HepG2 (cell line): ENCODE measurements around the gene SLIT3. TPM values are rescaled to one million over a fixed set of nuclear protein-coding genes. Genes with fewer than 3 reads are reported as not detected.
A peak's percentile ranks its signal among the peaks of the same experiment; 100 is the strongest.

Experiments used
- ATAC-seq: fragments of 200-7000 bp; cut with Tn5 transposase; 3 replicates; pipeline ENCODE4 v1.9.1; 2020; ENCODE audit warnings: mild to moderate bottlenecking, moderate library complexity
- BruUV-seq: library from RNA; stranded (reverse); fragments of 400-500 nt; replicated peaks from 2 replicates; lab custom pipeline; 2021; lab: Mats Ljungman, UMichigan
- CTCF ChIA-PET: fragments of 300-600 bp; formaldehyde crosslinking; extraction: SDS; loops from one replicate; lab custom pipeline; 2021; ENCODE audit warnings: low total read pairs, inconsistent platforms, low intra/inter-chr PET ratio; lab: Yijun Ruan, JAX
- POLR2A ChIA-PET: fragments of 350-600 bp; sonication (Branson Sonifier 250); formaldehyde crosslinking; loops from one replicate; lab custom pipeline; 2020; ENCODE audit warnings: antibody characterized with exemption, inconsistent platforms; lab: Yijun Ruan, JAX
- DNase-seq: peaks from one replicate; pipeline ENCODE4 v3.0.0-alpha.2; 2015; ENCODE audit warnings: low spot score
- FAIRE-seq: peaks from 3 replicates; lab custom pipeline; 2011; peaks lifted over from hg19 to GRCh38; lab: Jason Lieb, UNC
- H2AFZ ChIP-seq: one replicate; pipeline ENCODE4 v1.6.1; 2011; ENCODE audit warnings: low read length, inconsistent platforms
- H3K27ac ChIP-seq: fragments of 300-600 bp; 3 replicates; pipeline ENCODE4 v1.8.0; 2011; ENCODE audit warnings: mixed run types, mild to moderate bottlenecking, mixed read lengths, low read length, inconsistent platforms; ENCODE audit not compliant: insufficient read depth; ENCODE audit errors: extremely low read length
- H3K27me3 ChIP-seq, 2 experiments: fragments of 200-600 bp in 1 of 2; 2 replicates in 1 of 2; 3 replicates in 1 of 2; pipeline versions ENCODE4 v1.6.0 to v1.8.0; 2011; ENCODE audit warnings: low read length in 2 of 2, mild to moderate bottlenecking in 2 of 2, moderate library complexity in 2 of 2, inconsistent platforms in 1 of 2; ENCODE audit not compliant: insufficient read depth in 2 of 2, control insufficient read depth in 1 of 2
- H3K36me3 ChIP-seq, 2 experiments: fragments of 200-600 bp in 1 of 2; replicated peaks in 1 of 2; 2 replicates in 1 of 2; 3 replicates in 1 of 2; pipeline versions ENCODE4 v1.5.1 to v1.8.0; 2011; ENCODE audit warnings: low read length in 2 of 2, inconsistent platforms in 1 of 2; ENCODE audit not compliant: insufficient read depth in 2 of 2, control insufficient read depth in 1 of 2
- H3K4me1 ChIP-seq: 2 replicates; pipeline ENCODE4 v1.5.1; 2012; ENCODE audit warnings: low read length, inconsistent platforms; ENCODE audit not compliant: insufficient read depth
- H3K4me2 ChIP-seq: 2 replicates; pipeline ENCODE4 v1.6.0; 2011; ENCODE audit warnings: low read depth, low read length, inconsistent platforms
- H3K4me3 ChIP-seq, 3 experiments: fragments of 200-600 bp in 1 of 3; sonication (generic), shearing (Covaris generic) in 1 of 3; replicated peaks in 1 of 3; 2 replicates each; pipeline ENCODE4 v1.5.1; 2011 to 2016; ENCODE audit warnings: low read length in 3 of 3, inconsistent platforms in 2 of 3, low read depth in 2 of 3, mild to moderate bottlenecking in 2 of 3, control low read depth in 1 of 3, mixed read lengths in 1 of 3; ENCODE audit not compliant: insufficient read depth in 1 of 3
- H3K79me2 ChIP-seq: one replicate; pipeline ENCODE4 v1.6.1; 2011; ENCODE audit warnings: low read length, inconsistent platforms; ENCODE audit not compliant: insufficient read depth
- H3K9ac ChIP-seq: 2 replicates; pipeline ENCODE4 v1.6.0; 2011; ENCODE audit warnings: mild to moderate bottlenecking, low read depth, low read length, inconsistent platforms; ENCODE audit not compliant: insufficient read depth
- H3K9me3 ChIP-seq: 2 replicates; pipeline ENCODE4 v1.5.1; 2012; ENCODE audit warnings: mild to moderate bottlenecking, low read length
- H4K20me1 ChIP-seq: 2 replicates; pipeline ENCODE4 v1.6.0; 2011; ENCODE audit warnings: inconsistent platforms, mild to moderate bottlenecking, low read length, moderate library complexity; ENCODE audit not compliant: insufficient read depth
- BCL6 ChIP-seq: IDR thresholded peaks from 2 replicates; pipeline ENCODE4 v1.6.1; 2016; ENCODE audit warnings: missing genetic modification reagents, missing compliant biosample characterization
- E2F2 ChIP-seq: sonication (generic); formaldehyde crosslinking; IDR thresholded peaks from 2 replicates; pipeline ENCODE4 v1.4.0; 2020; ENCODE audit warnings: missing genetic modification reagents, borderline replicate concordance
- HNF4A ChIP-seq: sonication (generic); formaldehyde crosslinking; IDR thresholded peaks from 2 replicates; pipeline ENCODE4 v1.4.0; 2020; ENCODE audit warnings: missing genetic modification reagents
- HNF4G ChIP-seq, 2 experiments: sonication (generic) in 1 of 2; formaldehyde crosslinking in 1 of 2; IDR thresholded peaks; 2 replicates each; pipeline versions ENCODE4 v1.4.0 to v1.6.1; 2011 to 2020; ENCODE audit warnings: borderline replicate concordance in 2 of 2, low read depth in 2 of 2, mild to moderate bottlenecking in 2 of 2, low read length in 1 of 2, missing genetic modification reagents in 1 of 2, moderate library complexity in 1 of 2
- MAFK ChIP-seq, 2 experiments: IDR thresholded peaks in 1 of 2; conservative IDR thresholded peaks in 1 of 2; 2 replicates each; pipeline ENCODE4 v1.6.1; 2011; ENCODE audit warnings: improper control_type of control experiment in 2 of 2, low read length in 2 of 2
- NFE2L2 ChIP-seq: fragments of 150-350 bp; IDR thresholded peaks from 2 replicates; pipeline ENCODE4 v1.6.1; 2014; ENCODE audit warnings: low read length
- PAX8 ChIP-seq: sonication (generic); formaldehyde crosslinking; IDR thresholded peaks from 2 replicates; pipeline ENCODE4 v1.8.0; 2022; ENCODE audit warnings: mild to moderate bottlenecking, missing genetic modification reagents, borderline replicate concordance
- PITX1 ChIP-seq: sonication (generic); formaldehyde crosslinking; IDR thresholded peaks from 2 replicates; pipeline ENCODE4 v1.5.1; 2020; ENCODE audit warnings: mild to moderate bottlenecking, missing genetic modification reagents
- RARA ChIP-seq: IDR thresholded peaks from 2 replicates; pipeline ENCODE4 v1.6.1; 2016; ENCODE audit warnings: missing genetic modification reagents, missing compliant biosample characterization
- TEAD2 ChIP-seq: sonication (generic); formaldehyde crosslinking; IDR thresholded peaks from 2 replicates; pipeline ENCODE4 v1.9.0; 2021; ENCODE audit warnings: missing genetic modification reagents
- ZNF20 ChIP-seq: sonication (generic); formaldehyde crosslinking; IDR thresholded peaks from 2 replicates; pipeline ENCODE4 v1.4.0; 2020; ENCODE audit warnings: mild to moderate bottlenecking, moderate library complexity, missing genetic modification reagents
- ZNF24 ChIP-seq: fragments of 450-650 bp; IDR thresholded peaks from 2 replicates; pipeline ENCODE4 v1.6.1; 2017; ENCODE audit warnings: antibody characterized with exemption, mild to moderate bottlenecking
- ZNF260 ChIP-seq: sonication (generic); formaldehyde crosslinking; IDR thresholded peaks from 2 replicates; pipeline ENCODE4 v1.4.0; 2020; ENCODE audit warnings: missing genetic modification reagents, low read depth, mild to moderate bottlenecking, borderline replicate concordance
- ZNF589 ChIP-seq: sonication (generic); formaldehyde crosslinking; conservative IDR thresholded peaks from 2 replicates; pipeline ENCODE4 v1.8.0; 2022; ENCODE audit warnings: mild to moderate bottlenecking, moderate library complexity, missing genetic modification reagents
- ZNF780A ChIP-seq: sonication (generic); formaldehyde crosslinking; IDR thresholded peaks from 2 replicates; pipeline ENCODE4 v1.8.0; 2022; ENCODE audit warnings: mild to moderate bottlenecking, missing genetic modification reagents, moderate library complexity
- WGBS: methylation state at CpG from one replicate; pipeline ENCODE4 v1.1.6; 2017; ENCODE audit warnings: low lambda C conversion rate; 5-methylcytosine and 5-hydroxymethylcytosine counted together
- in situ Hi-C: cut with HindIII; loops from 2 replicates; pipeline ENCODE4 v1.10.0; 2017; ENCODE audit warnings: low pct_unique_long_range_greater_than_20kb; ENCODE audit not compliant: extremely low pct_ligation_motif_present
- intact Hi-C: fragments of 100-400 bp; cut with micrococcal nuclease; formaldehyde crosslinking; loops from one replicate; pipeline ENCODE4 v1.10.0; 2022; ENCODE audit not compliant: unreplicated experiment
- polyA plus RNA-seq, 8 experiments: library from polyadenylated mRNA; depleted of rRNA in 3 of 8; stranded (reverse) in 7 of 8; unstranded in 1 of 8; fragments of >200 nt; fragmentation: Illumina TruSeq in 4 of 8; extraction: Trizol in 4 of 8; gene quantifications; 2 replicates each; pipeline versions ENCODE4 v1.2.1 to v1.2.3, GENCODE V29; 2011 to 2016; ENCODE audit warnings: low read depth in 4 of 8, missing spikeins in 1 of 8, mixed read lengths in 1 of 8; ENCODE audit not compliant: insufficient read depth in 1 of 8
- total RNA-seq, 5 experiments: library from RNA; depleted of rRNA; stranded (reverse); fragments of >200 nt; fragmentation: Illumina TruSeq; extraction: Trizol; gene quantifications; 2 replicates each; pipeline ENCODE4 v1.2.3, GENCODE V29; 2016; ENCODE audit warnings: low read depth in 1 of 5

Gene SLIT3
- total and polyA plus RNA-seq, 2 of the 13 experiments (the other 11 are each of a cell fraction or from before 2014, with no cell fraction given) = not detected

GRCh38 chr5:168694289-168694688 is 606.6 kb downstream of the SLIT3 start (continued):
- no peak for TF ChIP-seq ZNF589 (CRISPR knock-in tag)
- TF ChIP-seq MAFK (conservative IDR thresholded peaks at IDR 0.05 in 1 of 2, IDR thresholded peaks at IDR 0.05 in 1 of 2; ENCODE audit: low read length in 2 of 2) = no peak
- TF ChIP-seq TEAD2 (CRISPR knock-in tag) = no peak
- no peak for TF ChIP-seq E2F2
- TF ChIP-seq, all 625 proteins: peak for 0

GRCh38 chr5:168693883-168694282 is 607.1 kb downstream of the SLIT3 start:
- CTCF ChIA-PET = no interaction called here
- no peak overlapping the region for H3K4me2 ChIP-seq

More at GRCh38 chr5:168693883-168694282, 607.1 kb downstream of the SLIT3 start:
- DNase-seq (no peak), ATAC-seq (no peak), FAIRE-seq (no peak)
- no TSS peak for BruUV-seq
- Histone ChIP-seq H3K4me3 (no peak overlapping the region), H3K27me3 (peaks cover 1 to 9% of the 10 kb centered on the region in 2 experiments; a peak in 3 of 5 replicates), H4K20me1 (no peaks in the 10 kb centered on the region), H3K4me1 (peaks cover 37% of the 10 kb centered on the region), H3K36me3 (no peaks in the 10 kb centered on the region), H2AFZ (no peak overlapping the region), H3K9ac (no peak overlapping the region), H3K79me2 (no peaks in the 10 kb centered on the region), H3K27ac (no peak overlapping the region), H3K9me3 (no peaks in the 10 kb centered on the region)
- in situ Hi-C loops (loop anchor here (25.0 kb wide), 2 partner anchors 432 to 893 kb away; partner anchors contain the start of gene SPDL1), intact Hi-C loops (no loop called here)
- TF ChIP-seq ZNF780A (CRISPR knock-in tag) (no peak), RARA (CRISPR knock-in tag) (0 out of 2 replicates have a peak, but pooled peaks have one; percentile 25), ZNF260 (CRISPR knock-in tag) (no peak), PITX1 (CRISPR knock-in tag) (0 out of 2 replicates have a peak, but pooled peaks have one; percentile 43), NFE2L2 (no peak), ZNF20 (CRISPR knock-in tag) (no peak), PAX8 (CRISPR knock-in tag) (no peak), ZNF24 (no peak), HNF4G (IDR thresholded peaks at IDR 0.05; ENCODE audit: borderline replicate concordance, low read depth, low read length) (0 out of 2 replicates have a peak, but pooled peaks have one; percentile 14), HNF4G (CRISPR knock-in tag; IDR thresholded peaks at IDR 0.05; ENCODE audit: borderline replicate concordance, low read depth) (no peak), BCL6 (CRISPR knock-in tag) (peak; percentile 28; the same call in 1 of the 2 replicates), HNF4A (CRISPR knock-in tag) (peak; percentile 76)
- WGBS = 0% methylated on average over 2 of the region's 3 CpGs
- POLR2A ChIA-PET = no interaction called here
